UCSD-AML1 (cell line): ENCODE data around the gene KHDRBS1.
"Not testable (repeated sequence)": the region's sequence is repeated elsewhere in the genome, so short reads cannot be mapped to it uniquely, and the experiment has no call there.

Experiments used
- DNase-seq: peaks from one replicate; lab custom pipeline; 2025; ENCODE audit not compliant: unreplicated experiment; lab: John Stamatoyannopoulos, UW

The KHDRBS1 gene

GRCh38 chr1:32062867-32063230, 49.2 kb downstream of the KHDRBS1 start:
- no peak for DNase-seq

GRCh38 chr1:32063261-32063681, 49.6 kb downstream of the KHDRBS1 start:
- DNase-seq: no peak

GRCh38 chr1:32065613-32066488, 52.2 kb downstream of the KHDRBS1 start:
- not testable (repeated sequence) for DNase-seq

GRCh38 chr1:32066489-32066873, 52.8 kb downstream of the KHDRBS1 start:
- DNase-seq: peak; percentile 53

GRCh38 chr1:32068957-32069588, 55.4 kb downstream of the KHDRBS1 start:
- DNase-seq: no peak

GRCh38 chr1:32071758-32072621, 58.3 kb downstream of the KHDRBS1 start:
- DNase-seq: no peak

GRCh38 chr1:32072622-32073298, 59.1 kb downstream of the KHDRBS1 start, which contains the start of gene TMEM39B:
Gene TMEM39B (plus strand): TSS chr1:32072939. CDS start chr1:32073048, 109 bp downstream.
- DNase-seq: peak; percentile 96

- no peak for DNase-seq
Observed at GRCh38 chr1:32073299-32074229, 59.9 kb downstream of the KHDRBS1 start.

GRCh38 chr1:32074841-32075240, 61.2 kb downstream of the KHDRBS1 start:
- DNase-seq: no peak

GRCh38 chr1:32077451-32077850, 63.8 kb downstream of the KHDRBS1 start:
- DNase-seq: no peak

GRCh38 chr1:32082022-32082421, 68.4 kb downstream of the KHDRBS1 start:
- DNase-seq: no peak

GRCh38 chr1:32086381-32086780, 72.7 kb downstream of the KHDRBS1 start:
- DNase-seq: not testable (repeated sequence)

- no peak for DNase-seq
Observed at GRCh38 chr1:32091176-32091575, 77.5 kb downstream of the KHDRBS1 start.

- no peak for DNase-seq
Observed at GRCh38 chr1:32091591-32091990, 77.9 kb downstream of the KHDRBS1 start.
